ENCODE results near the gene FAM72D. TPM values are rescaled to one million over a fixed set of nuclear protein-coding genes. Genes with fewer than 3 reads are reported as not detected.
"Not testable (repeated sequence)": the region's sequence is repeated elsewhere in the genome, so short reads cannot be mapped to it uniquely, and the experiment has no call there.

Gene FAM72D
- total RNA-seq, 2 experiments from 2014 or later, result 17.7 to 17.8 TPM

DNA sequence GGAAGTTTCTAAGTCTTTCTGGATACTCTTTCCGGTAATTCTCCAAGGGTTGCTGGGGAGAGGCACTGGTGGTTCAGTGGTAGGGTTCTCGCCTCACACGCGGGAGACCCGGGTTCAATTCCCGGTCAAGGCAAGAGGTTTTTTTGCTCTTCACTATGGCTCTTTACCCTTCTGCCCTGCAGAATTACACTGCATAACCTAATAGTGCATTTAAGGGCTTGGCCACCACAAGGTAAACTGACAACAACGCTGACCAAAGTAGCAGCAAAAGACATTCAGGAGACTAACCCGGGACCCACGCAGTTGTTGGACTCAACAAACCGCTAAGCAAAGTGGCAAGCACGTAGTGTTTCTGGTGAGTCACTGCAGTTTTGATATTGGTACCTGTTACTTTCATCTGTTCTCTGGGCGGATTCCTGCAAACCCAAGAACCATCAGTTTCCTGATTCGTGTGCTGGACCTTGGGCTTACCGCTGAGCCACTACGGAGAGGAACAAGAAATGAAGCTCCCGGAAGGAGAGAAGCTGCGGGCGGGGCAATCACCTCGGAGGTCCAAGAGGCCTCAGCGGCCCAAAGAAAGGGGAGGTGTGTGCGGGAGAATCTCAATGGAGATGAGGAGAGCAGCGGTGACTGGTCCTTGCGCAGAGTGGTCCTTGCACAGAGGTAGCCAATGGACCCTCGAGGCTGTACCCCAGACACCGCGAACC is 65.4 kb downstream of the FAM72D start:
- DNase-seq, result peak; percentile 6
- H3K4me3 Mint-ChIP-seq, H3K4me1 Mint-ChIP-seq: not testable (repeated sequence)

More for the DNA sequence above, 65.4 kb downstream of the FAM72D start:
- not testable (repeated sequence) for H3K9me3 Mint-ChIP-seq, H3K27me3 Mint-ChIP-seq, H3K36me3 Mint-ChIP-seq, H3K27ac Mint-ChIP-seq

Other genes starting within 250 kb of the FAM72D start
- 10 to 100 TPM; 15.0 to 15.6 TPM for gene SRGAP2B, start 646 bp upstream of the FAM72D start, total RNA-seq
- not detected for gene PPIAL4D, start 146.2 kb downstream of the FAM72D start, total RNA-seq